OCI-LY3 (cell line): Measurements from ENCODE around the gene SOX1.

Source experiments
- EZH2phosphoT487 ChIP-seq: fragments of 200-600 bp; shearing (Covaris generic); IDR thresholded peaks from 2 replicates; pipeline ENCODE4 v1.6.1; 2018; ENCODE audit warnings: antibody characterized with exemption, mixed run types, low read depth
- TF ChIP-seq, protein P1 (sequence below): fragments of 200-600, 300-600 bp; sonication (generic); IDR thresholded peaks from 2 replicates; pipeline ENCODE4 v1.5.1; 2014; ENCODE audit warnings: antibody characterized with exemption, low read length, low read depth

DNA sequence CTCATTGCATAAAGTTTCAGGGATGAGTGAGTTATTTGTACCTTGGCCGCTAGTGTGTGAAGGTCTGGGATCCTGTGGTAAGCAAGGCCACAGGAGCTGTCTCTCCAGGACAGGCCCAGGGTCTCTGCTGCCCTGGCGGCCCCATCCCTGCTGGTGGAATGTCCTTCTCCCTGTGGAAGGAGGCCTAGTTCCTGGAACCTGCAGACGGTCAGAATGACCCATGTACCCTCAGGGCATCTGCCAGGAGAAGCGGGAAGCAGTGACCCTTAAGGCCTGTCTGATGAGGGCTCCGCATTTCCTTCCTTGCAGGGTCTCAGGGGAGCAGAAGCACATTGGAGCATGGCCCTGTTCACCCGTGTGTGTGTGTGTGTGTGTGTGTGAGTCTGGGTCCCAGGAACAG is 32.1 kb upstream of the SOX1 start:
- TF ChIP-seq, protein P1, sequence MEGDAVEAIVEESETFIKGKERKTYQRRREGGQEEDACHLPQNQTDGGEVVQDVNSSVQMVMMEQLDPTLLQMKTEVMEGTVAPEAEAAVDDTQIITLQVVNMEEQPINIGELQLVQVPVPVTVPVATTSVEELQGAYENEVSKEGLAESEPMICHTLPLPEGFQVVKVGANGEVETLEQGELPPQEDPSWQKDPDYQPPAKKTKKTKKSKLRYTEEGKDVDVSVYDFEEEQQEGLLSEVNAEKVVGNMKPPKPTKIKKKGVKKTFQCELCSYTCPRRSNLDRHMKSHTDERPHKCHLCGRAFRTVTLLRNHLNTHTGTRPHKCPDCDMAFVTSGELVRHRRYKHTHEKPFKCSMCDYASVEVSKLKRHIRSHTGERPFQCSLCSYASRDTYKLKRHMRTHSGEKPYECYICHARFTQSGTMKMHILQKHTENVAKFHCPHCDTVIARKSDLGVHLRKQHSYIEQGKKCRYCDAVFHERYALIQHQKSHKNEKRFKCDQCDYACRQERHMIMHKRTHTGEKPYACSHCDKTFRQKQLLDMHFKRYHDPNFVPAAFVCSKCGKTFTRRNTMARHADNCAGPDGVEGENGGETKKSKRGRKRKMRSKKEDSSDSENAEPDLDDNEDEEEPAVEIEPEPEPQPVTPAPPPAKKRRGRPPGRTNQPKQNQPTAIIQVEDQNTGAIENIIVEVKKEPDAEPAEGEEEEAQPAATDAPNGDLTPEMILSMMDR, result no peak
- no peak for TF ChIP-seq EZH2phosphoT487
